ENCODE results near the gene EDIL3.
"Not testable (repeated sequence)": the region's sequence is repeated elsewhere in the genome, so short reads cannot be mapped to it uniquely, and the experiment has no call there.

The EDIL3 gene

DNA sequence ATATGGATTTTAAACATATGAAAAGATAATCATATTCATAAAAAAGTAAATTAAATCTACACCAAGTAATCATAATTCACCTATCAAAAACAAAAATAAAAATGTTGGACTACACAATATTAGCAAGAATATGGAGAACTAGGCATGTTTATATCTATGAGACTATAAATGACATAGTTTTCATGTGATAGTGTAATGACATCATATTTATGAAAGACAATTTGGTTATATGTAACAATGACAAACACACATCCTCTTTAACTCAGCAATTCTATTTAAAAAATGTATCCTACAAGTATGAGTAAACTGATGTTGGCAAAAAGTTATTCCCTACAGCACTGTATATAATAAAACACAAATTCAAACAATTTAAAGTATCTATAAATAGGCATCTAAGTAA, 312.3 kb downstream of the EDIL3 start:
- no peak overlapping the region for H3K27ac Mint-ChIP-seq
- no peaks in the 10 kb centered on the region for H3K4me1 Mint-ChIP-seq
- DNase-seq (ENCODE audit: low spot score in 2 of 2) (no peak), ATAC-seq (no peak)
- no peak overlapping the region for H3K4me3 Mint-ChIP-seq
- no peaks in the 10 kb centered on the region for H3K36me3 Mint-ChIP-seq
- peaks cover 4% of the 10 kb centered on the region for H3K9me3 Mint-ChIP-seq

DNA sequence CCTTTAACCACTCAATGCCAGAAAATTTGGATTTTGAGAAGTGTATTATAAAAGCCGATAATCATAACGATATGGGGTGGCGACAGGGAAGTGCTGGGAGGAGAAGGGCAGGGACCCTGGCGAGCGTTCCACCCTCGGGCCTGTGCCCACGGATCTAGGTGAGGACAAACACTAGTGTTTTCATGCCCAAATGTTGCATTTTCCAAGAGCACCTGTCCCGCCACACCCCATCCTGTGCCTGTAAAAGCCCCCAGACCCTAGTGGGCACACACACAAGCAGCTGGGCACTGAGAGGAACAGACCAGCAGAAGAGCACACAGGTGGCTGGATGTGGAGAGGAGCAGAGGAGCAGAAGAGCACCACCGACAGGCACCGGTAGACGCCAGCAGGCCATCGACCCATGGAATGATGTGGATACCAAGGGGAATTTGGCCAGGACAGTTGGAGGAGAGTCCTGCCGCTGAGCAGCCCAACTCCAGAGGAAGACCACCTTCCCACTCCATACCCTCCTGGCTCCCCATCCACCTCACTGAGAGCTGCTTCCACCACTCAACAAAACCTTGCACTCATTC, 315.0 kb downstream of the EDIL3 start:
- DNase-seq (ENCODE audit: low spot score in 2 of 2) (no peak), ATAC-seq (no peak)
- no peaks in the 10 kb centered on the region for H3K36me3 Mint-ChIP-seq
- no peak overlapping the region for H3K27ac Mint-ChIP-seq
- no peak overlapping the region for H3K4me3 Mint-ChIP-seq
- H3K4me1 Mint-ChIP-seq = no peaks in the 10 kb centered on the region
- peaks cover 5% of the 10 kb centered on the region for H3K9me3 Mint-ChIP-seq

DNA sequence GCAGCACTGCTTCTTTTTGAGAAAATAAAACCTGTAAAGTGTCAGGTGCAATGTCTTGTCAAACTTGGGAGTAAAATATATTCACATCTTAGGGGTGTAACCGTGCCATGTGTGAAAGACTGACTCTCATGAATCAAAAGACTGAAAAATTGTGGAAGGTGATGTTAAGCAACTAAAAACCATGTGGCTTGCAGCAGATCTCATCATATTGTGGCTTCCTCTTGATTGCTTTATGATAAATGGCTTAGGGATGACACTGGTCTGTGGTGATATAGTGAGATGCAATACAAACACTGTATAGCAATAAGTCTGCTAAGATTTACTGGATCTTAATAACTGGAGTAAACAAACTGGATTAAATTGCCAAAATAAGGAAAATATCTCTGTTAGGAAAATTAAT, 321.6 kb downstream of the EDIL3 start:
- no peaks in the 10 kb centered on the region for H3K4me1 Mint-ChIP-seq
- H3K4me3 Mint-ChIP-seq = no peak overlapping the region
- no peak for DNase-seq (ENCODE audit: low spot score in 2 of 2)
- H3K36me3 Mint-ChIP-seq = no peaks in the 10 kb centered on the region
- no peak overlapping the region for H3K27ac Mint-ChIP-seq
- H3K9me3 Mint-ChIP-seq = peaks cover 8% of the 10 kb centered on the region
- ATAC-seq = no peak

DNA sequence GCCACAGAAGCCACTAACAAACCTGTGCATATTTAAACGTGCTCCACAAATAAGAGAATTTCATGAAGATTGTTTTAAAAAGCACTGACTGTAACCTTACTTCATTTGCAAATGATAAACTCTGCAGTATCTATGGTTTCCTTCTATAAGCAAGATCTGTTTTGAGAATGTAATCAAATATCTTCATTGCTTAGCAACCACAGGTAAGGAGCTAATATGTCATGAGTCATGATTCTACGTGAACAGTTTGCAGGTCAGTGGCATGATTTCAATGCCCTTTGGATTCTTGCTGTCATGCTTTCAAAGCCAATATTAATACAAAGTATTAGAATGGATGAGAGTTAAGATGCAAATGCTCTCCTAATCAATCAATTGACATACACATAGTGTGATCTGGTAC, 325.0 kb downstream of the EDIL3 start:
- ATAC-seq (no peak), DNase-seq (ENCODE audit: low spot score in 2 of 2) (no peak)
- Mint-ChIP-seq H3K4me1 (no peaks in the 10 kb centered on the region), H3K4me3 (no peak overlapping the region), H3K9me3 (peaks cover 8% of the 10 kb centered on the region), H3K27ac (no peak overlapping the region), H3K36me3 (no peaks in the 10 kb centered on the region)

DNA sequence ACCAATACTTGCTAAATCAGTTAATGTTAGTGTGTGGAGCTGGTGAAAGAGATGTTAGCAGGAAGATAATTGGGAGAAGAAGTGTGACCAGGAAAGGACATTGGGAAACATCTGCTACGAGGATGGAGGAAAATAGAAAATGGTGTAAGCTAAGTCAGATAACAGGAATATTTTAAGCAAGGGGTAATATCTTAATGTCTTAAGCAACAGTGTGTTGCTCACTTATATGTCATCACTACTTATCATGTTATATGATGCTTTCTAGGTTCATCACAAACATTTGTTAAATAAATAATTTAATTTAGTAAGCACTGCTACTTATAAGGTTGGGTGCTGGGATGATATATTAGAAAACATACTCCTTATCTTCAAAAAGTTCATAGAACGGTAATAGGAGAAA, 326.1 kb downstream of the EDIL3 start:
- Mint-ChIP-seq H3K4me3 (no peak overlapping the region), H3K4me1 (no peaks in the 10 kb centered on the region), H3K9me3 (peaks cover 8% of the 10 kb centered on the region), H3K27ac (no peak overlapping the region), H3K36me3 (no peaks in the 10 kb centered on the region)
- ATAC-seq (no peak), DNase-seq (ENCODE audit: low spot score in 2 of 2) (no peak)

DNA sequence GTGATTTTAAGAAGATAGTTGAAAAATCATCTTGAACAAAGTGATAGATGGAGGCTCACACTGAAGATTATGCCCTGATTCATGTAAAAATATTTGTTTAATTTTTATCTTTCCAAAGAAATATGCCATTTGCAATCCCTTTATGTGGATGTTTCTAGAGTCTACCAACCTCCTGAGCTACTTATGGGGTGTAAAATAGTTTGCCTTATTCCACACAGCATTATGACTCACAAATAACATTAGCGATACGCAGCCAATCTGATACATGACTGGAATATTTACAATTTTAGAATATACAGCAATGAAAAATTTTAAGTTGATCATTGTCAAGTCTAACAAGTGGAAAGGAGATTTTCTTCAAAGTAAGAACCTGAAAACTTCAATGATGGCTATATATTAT, 327.5 kb downstream of the EDIL3 start:
- Mint-ChIP-seq H3K27ac (no peak overlapping the region), H3K4me1 (no peaks in the 10 kb centered on the region), H3K4me3 (no peak overlapping the region), H3K36me3 (no peaks in the 10 kb centered on the region), H3K9me3 (peaks cover 14% of the 10 kb centered on the region)
- ATAC-seq (no peak), DNase-seq (ENCODE audit: low spot score in 2 of 2) (no peak)

DNA sequence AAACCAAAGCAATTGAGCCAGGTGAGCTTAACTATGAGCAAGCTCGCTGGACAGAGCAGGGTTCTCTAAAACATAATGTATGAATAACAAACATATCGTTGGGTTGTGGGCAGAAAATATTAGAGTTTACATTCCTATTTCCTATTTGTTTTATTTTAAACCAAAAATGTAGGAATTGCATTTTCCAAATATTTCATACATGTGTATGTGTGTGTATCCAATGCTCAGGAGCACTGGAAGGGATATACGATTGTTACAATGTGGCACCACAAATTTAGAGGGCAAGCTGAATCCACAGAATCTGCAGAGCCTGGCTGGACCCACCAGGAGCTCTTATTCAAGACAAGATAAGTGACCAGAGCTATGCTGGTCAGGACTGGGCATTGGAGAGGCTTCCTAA, 338.7 kb downstream of the EDIL3 start:
- H3K4me3 Mint-ChIP-seq = no peak overlapping the region
- H3K36me3 Mint-ChIP-seq = no peaks in the 10 kb centered on the region
- DNase-seq (ENCODE audit: low spot score in 2 of 2) = no peak
- ATAC-seq = no peak
- H3K27ac Mint-ChIP-seq = no peak overlapping the region
- H3K4me1 Mint-ChIP-seq = no peaks in the 10 kb centered on the region
- peaks cover 2% of the 10 kb centered on the region for H3K9me3 Mint-ChIP-seq

DNA sequence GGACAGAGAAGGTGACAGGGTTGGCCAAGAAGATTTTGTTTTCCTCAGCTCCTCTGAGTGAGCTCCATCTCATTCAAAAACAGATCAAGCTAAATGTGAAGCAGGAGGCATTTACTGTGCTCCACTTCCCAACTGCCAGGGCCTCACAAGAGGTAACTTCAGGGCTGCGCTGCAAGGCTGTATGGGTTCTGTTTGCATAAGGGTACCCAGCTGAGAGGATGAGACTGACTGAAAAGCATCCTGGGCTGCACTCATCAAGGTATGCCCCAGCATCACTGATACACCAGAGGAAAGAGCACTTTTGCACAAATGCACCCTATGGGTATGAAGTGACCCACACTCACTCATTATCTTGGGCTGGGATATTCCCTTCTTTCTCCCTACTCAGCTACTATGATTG, 347.8 kb downstream of the EDIL3 start:
- no peaks in the 10 kb centered on the region for H3K4me1 Mint-ChIP-seq
- H3K9me3 Mint-ChIP-seq = peaks cover 13% of the 10 kb centered on the region
- DNase-seq (ENCODE audit: low spot score in 2 of 2) (no peak), ATAC-seq (no peak)
- H3K27ac Mint-ChIP-seq = no peak overlapping the region
- H3K36me3 Mint-ChIP-seq = no peaks in the 10 kb centered on the region
- no peak overlapping the region for H3K4me3 Mint-ChIP-seq

DNA sequence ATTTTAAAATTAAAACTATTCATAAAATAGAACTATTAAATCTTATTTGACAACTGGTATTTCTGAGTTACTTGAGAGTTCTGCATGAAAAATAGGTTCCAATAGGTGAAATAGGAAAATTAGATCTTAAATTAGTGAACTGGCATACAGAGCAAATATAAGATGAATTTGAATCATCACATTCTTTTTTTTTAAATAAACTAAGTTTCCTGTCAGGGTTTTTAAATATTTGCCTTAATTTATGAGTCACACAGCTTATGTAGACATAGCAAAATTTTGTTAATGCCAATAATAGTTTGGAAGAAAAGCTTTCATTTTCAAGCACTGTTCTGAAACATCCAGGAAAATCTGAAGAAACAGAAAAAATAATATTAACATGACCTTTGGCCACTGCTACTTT, 352.4 kb downstream of the EDIL3 start:
- no peaks in the 10 kb centered on the region for H3K36me3 Mint-ChIP-seq
- peaks cover 15% of the 10 kb centered on the region for H3K9me3 Mint-ChIP-seq
- DNase-seq (ENCODE audit: low spot score in 2 of 2) (no peak), ATAC-seq (no peak)
- no peaks in the 10 kb centered on the region for H3K4me1 Mint-ChIP-seq
- H3K27ac Mint-ChIP-seq = no peak overlapping the region
- no peak overlapping the region for H3K4me3 Mint-ChIP-seq

DNA sequence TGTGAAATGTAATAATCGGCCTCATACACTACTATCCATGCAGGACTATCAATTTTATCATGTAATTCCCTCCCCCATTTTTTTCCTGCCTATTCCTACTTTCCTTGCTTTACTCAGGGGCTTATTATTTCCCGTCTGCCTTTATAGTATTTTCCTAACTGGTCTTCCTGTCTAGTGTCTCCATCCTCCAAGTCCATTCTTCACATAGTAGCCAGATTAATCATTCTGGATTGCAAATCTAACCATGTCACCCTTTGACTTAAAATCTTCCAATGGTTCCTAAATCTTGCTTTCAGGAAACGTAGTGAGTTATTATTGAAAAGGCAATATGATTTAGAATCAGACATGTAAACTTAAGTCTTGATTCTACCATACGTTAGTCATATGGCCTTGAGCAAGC, 356.6 kb downstream of the EDIL3 start:
- no peak for DNase-seq (ENCODE audit: low spot score in 2 of 2)
- Mint-ChIP-seq H3K9me3 (peaks cover 12% of the 10 kb centered on the region), H3K4me1 (no peaks in the 10 kb centered on the region), H3K36me3 (no peaks in the 10 kb centered on the region), H3K27ac (no peak overlapping the region), H3K4me3 (no peak overlapping the region)
- ATAC-seq = no peak

DNA sequence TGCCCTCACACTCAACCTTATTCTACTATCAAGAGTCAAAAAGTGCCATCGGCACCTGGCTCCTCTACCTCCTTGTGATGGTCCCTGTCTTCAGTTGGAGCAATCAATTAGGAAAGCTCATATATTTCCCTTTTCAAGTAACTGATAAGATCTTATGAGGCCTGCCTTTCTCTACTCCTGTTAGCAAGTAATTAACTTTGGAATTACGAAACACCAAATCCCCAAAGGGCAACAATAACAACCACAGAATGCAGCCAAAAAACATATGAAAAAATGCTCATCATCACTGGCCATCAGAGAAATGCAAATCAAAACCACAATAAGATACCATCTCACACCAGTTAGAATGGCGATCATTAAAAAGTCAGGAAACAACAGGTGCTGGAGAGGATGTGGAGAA, 366.2 kb downstream of the EDIL3 start:
- H3K4me3 Mint-ChIP-seq; ATAC-seq; H3K4me1 Mint-ChIP-seq; H3K36me3 Mint-ChIP-seq; H3K27ac Mint-ChIP-seq; DNase-seq (ENCODE audit: low spot score in 2 of 2): not testable (repeated sequence)
- peaks cover 13% of the 10 kb centered on the region for H3K9me3 Mint-ChIP-seq

DNA sequence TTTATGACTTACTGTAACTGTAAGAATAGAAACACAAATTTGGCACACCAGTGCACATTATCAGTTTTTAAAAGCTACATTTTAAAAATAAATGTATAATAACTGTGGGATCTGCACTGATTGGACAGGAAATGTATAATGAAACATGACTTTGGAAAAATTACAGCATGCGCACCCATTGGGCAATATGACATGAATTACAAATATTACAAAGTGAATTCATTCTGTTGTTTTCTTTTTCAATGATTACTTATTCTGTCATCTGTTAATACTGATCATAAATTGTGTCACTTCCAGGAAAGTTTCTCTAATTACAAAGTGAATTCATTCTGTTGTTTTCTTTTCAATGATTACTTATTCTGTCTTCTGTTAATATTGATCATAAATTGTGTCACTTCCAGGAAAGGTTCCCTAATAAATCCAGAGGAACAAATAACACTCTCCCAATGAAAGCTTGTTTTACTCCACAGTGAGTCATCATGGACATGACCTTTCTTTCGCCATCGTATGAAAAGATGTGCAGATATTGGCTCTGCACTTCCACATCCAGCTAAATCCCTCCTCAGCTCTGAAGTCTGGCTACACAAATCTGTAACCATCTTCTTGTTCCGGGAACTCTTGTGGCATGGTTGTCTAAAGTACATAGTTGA, 367.0 kb downstream of the EDIL3 start:
- DNase-seq (ENCODE audit: low spot score in 2 of 2) = no peak

DNA sequence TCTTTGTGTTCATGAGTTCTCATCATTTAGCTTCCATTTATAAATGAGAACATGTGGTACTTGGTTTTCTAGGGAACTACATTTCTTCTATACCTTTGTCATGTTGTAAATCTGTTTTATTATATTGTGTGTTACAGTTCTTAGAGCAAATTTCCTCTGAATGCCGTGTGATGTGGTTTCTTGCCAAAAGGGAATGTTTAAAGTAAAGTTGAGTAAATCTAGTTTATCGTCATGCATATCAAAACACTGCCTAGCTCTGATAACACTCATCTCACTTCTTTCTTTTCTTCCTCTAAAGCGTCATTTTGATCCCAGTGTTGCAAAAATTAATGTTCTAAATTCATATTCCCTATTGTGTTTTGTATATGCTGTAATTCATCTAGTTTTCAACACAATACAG, 368.6 kb downstream of the EDIL3 start:
- Mint-ChIP-seq H3K36me3 (no peaks in the 10 kb centered on the region), H3K27ac (no peak overlapping the region), H3K4me1 (no peaks in the 10 kb centered on the region), H3K4me3 (no peak overlapping the region), H3K9me3 (peaks cover 19% of the 10 kb centered on the region)
- no peak for ATAC-seq
- no peak for DNase-seq (ENCODE audit: low spot score in 2 of 2)

More for the DNA sequence above, 367.0 kb downstream of the EDIL3 start:
- Mint-ChIP-seq H3K9me3 (peaks cover 13% of the 10 kb centered on the region), H3K4me1 (no peaks in the 10 kb centered on the region), H3K36me3 (no peaks in the 10 kb centered on the region), H3K27ac (no peak overlapping the region), H3K4me3 (no peak overlapping the region)
- no peak for ATAC-seq

DNA sequence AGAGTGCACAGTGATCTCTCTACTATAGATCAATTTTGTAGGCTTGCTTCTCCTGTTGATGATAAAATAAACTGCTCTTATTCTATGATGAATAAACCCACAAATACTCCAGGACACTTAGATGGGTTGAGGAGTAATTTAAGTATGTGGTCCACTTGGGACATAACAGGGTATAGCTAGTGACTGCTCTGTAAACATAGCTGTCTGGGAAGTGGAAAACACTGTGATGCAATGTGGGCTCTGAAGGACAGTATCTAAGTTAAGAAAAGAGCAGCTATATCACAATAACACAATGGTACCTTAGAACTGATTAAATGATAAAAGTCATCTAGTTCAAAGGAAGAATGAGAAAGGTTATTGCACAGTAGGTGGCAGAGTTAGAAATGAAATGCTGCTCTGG, 369.7 kb downstream of the EDIL3 start:
- ATAC-seq (no peak), DNase-seq (ENCODE audit: low spot score in 2 of 2) (no peak)
- Mint-ChIP-seq H3K4me1 (no peaks in the 10 kb centered on the region), H3K9me3 (peaks cover 16% of the 10 kb centered on the region), H3K36me3 (no peaks in the 10 kb centered on the region), H3K27ac (no peak overlapping the region), H3K4me3 (no peak overlapping the region)

DNA sequence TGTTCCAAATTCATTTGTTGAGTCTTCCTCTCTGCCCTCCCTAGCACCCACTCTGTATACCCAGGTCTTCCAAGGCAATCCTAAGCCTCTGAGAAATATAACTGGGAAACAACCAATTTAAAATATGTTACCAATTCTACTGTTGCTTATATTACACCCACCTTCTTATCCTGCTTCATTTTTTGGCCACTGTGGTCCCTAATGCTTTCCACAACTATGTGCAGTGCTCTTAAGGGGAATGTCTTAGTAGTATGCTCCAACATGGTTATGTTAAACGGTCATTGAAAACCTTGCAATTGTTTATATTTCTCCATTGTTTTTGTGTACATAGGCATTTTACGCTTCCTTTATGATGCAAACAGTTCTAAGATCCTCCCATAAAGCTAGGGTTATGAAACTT, 390.9 kb downstream of the EDIL3 start:
- DNase-seq (ENCODE audit: low spot score in 2 of 2) = no peak
- peaks cover 18% of the 10 kb centered on the region for H3K9me3 Mint-ChIP-seq
- no peaks in the 10 kb centered on the region for H3K4me1 Mint-ChIP-seq
- no peak for ATAC-seq
- H3K36me3 Mint-ChIP-seq = no peaks in the 10 kb centered on the region
- no peak overlapping the region for H3K4me3 Mint-ChIP-seq
- H3K27ac Mint-ChIP-seq = no peak overlapping the region

DNA sequence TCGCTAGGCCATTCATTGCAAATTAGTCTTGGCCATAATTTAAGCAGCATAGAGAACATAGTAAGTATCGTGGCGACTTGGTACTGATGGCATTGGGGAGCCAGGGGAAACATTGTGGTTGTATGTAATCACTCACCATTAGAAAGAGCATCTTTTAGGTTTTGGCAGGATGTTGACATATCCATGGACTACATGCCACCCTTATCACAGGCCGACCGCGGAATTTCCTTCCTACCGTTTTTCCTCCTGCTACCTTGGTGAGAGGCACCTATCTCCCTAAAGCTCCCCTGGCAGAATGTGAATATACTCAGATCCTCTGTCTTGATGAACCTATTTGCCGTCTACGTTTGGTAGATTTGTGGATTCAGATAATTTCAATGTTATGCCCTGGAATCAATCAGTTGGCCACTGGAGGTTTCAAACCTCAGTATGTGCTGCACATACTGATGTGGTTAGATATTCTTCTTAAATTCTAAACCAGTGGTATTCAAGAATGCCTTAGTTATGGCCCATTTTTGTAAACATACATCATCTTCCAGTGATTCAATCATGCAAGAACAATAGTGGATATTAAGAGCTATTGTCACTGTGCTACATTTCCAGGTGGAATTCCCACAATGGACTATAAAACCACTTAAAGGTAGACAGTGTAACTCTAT, 393.0 kb downstream of the EDIL3 start:
- H3K4me1 Mint-ChIP-seq = no peaks in the 10 kb centered on the region
- H3K27ac Mint-ChIP-seq = no peak overlapping the region
- no peaks in the 10 kb centered on the region for H3K36me3 Mint-ChIP-seq
- H3K4me3 Mint-ChIP-seq = no peak overlapping the region
- H3K9me3 Mint-ChIP-seq = peaks cover 15% of the 10 kb centered on the region
- DNase-seq (ENCODE audit: low spot score in 2 of 2) (no peak), ATAC-seq (no peak)

Measured in stimulated activated effector memory CD8-positive, alpha-beta T cell treated with anti-CD3 and anti-CD28 coated beads, Interleukin-12 subunit alpha, Interleukin-12 subunit beta, amount 100 ng/mL, for 72 hours (primary cell).